Activated effector memory CD4-positive, alpha-beta T cell treated with Interleukin-2 at 50 U/mL for 16 hours (primary cell): ENCODE data around the gene SLC25A45.
"Not testable (repeated sequence)": the region's sequence is repeated elsewhere in the genome, so short reads cannot be mapped to it uniquely, and the experiment has no call there.

Source experiments
- DNase-seq: peaks from one replicate; pipeline ENCODE4 v3.0.0-alpha.2; 2020

SLC25A45 gene

DNA sequence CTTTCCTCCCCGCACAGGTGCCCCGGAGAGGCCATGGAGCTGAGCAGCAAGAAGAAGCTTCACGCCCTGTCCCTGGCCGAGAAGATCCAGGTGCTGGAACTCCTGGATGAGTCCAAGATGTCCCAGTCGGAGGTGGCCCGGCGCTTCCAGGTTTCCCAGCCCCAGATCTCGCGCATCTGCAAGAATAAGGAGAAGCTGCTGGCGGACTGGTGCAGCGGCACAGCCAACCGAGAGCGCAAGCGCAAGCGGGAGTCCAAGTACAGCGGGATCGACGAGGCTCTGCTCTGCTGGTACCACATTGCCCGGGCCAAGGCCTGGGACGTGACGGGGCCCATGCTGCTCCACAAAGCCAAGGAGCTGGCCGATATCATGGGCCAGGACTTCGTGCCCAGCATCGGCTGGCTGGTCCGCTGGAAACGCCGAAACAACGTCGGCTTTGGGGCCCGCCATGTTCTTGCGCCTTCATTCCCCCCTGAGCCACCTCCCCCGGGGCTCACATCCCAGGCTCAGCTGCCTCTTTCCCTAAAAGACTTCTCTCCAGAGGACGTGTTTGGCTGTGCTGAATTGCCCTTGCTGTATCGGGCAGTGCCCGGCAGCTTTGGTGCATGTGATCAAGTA lies 26.6 kb downstream of the SLC25A45 start:
- DNase-seq = no peak

- peak; percentile 37 for DNase-seq
Measured at GRCh38 chr11:65355013-65355775, 27.3 kb downstream of the SLC25A45 start.

- DNase-seq = peak; percentile 95
Measured at GRCh38 chr11:65354265-65355012, 28.0 kb downstream of the SLC25A45 start, which contains the start of gene TIGD3. Gene TIGD3, plus strand, starts transcription at chr11:65354751. Its CDS starts 1,058 bp downstream, at chr11:65355809.

GRCh38 chr11:65353900-65354264 lies 28.6 kb downstream of the SLC25A45 start:
- DNase-seq = no peak

- DNase-seq = no peak
Measured at GRCh38 chr11:65353376-65353775, 29.1 kb downstream of the SLC25A45 start.

- DNase-seq = no peak
Measured at GRCh38 chr11:65352783-65353182, 29.7 kb downstream of the SLC25A45 start.

DNA sequence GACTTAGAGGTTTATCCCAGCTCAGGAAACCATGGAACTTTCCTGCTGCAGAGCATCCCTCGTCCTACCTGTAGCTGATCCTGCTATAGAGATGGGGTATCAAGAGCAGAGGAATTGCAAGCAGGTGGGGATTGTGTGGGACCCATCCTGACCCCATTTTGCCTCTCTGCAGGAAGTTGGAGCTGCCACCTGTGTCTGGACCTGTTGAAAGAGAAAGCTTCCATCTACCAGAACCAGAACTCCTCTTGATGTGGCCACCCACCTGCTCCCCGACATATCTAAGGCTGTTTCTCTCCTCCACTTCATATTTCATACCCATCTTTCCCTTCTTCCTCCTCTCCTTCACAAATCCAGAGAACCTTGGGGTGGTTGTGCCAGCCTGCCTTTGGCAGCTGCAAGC lies 30.9 kb downstream of the SLC25A45 start:
- DNase-seq = no peak

DNA sequence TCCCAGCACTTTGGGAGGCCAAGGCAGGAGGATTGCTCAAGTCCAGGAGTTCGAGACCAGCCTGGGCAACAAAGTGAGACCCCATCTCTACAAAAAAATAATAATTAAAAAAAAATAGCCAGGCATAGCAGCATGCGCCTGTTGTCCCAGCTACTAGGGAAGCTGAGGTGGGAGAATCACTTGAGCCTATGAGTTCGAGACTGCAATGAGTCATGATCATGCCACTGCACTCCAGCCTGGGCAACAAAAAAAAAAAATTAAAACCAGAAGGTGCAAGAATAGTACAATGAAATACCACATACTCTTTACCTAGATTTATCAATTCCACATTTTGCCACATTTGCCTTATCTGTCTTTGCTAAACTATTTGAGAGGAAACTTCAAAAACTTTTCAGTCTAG lies 40.6 kb downstream of the SLC25A45 start:
- DNase-seq = no peak

DNA sequence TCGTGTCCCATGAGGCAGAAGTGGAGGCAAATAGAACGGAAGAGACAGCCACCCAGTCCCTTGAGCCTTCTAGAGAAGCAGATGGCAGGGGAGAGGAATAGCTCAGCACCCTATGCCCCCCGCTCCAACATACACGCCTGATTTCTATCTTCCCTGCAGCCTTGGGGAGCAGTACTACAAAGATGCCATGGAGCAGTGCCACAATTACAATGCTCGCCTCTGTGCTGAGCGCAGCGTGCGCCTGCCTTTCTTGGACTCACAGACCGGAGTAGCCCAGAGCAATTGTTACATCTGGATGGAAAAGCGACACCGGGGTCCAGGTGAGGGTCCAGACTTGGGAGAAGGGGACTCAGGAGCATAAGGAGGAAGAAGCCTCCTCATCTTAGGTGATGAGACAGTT lies 42.2 kb downstream of the SLC25A45 start:
- DNase-seq = no peak

DNA sequence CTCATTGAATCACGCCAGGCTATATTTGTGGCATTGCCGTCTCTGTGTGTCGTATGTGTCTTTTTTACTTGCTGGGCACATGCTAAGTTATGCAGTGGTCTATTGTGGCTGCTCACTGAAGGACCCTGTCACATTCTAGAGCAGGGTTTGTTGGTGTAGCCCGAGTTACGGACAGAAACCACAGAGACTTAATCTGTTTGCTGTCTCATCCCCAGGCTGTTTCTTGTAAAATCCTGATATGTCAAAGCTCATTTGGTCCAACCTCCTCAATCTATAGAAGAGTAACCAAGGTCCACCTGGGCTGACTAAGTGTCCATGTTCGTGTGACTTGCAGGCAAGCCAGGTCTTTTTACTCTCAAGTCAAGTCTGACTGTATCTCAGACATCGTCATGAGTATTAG lies 43.8 kb downstream of the SLC25A45 start:
- DNase-seq = no peak

- no peak for DNase-seq
Measured at GRCh38 chr11:65334696-65335295, 47.6 kb downstream of the SLC25A45 start.

GRCh38 chr11:65332591-65332990 lies 49.9 kb downstream of the SLC25A45 start:
- not testable (repeated sequence) for DNase-seq

DNA sequence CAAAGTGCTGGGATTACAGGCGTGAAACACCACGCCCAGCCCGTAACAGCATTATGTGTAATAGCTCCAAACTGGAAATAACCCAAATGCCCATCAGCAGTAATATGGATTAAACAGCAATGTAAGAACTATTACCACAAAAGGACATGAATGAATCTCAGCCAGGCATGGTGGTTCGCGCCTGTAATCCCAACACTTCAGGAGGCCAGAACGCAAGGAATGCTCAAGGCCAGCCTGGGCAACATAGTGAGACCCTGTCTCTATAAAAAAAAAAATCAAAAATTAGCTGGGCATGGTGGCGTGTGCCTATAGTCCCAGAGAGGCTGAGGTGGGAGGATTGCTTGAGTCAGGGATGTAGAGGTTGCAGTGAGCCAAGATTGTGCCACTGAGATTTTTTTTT lies 51.9 kb downstream of the SLC25A45 start:
- no peak for DNase-seq

- DNase-seq = peak; percentile 53
Measured at GRCh38 chr11:65329944-65330403, 52.5 kb downstream of the SLC25A45 start.

DNA sequence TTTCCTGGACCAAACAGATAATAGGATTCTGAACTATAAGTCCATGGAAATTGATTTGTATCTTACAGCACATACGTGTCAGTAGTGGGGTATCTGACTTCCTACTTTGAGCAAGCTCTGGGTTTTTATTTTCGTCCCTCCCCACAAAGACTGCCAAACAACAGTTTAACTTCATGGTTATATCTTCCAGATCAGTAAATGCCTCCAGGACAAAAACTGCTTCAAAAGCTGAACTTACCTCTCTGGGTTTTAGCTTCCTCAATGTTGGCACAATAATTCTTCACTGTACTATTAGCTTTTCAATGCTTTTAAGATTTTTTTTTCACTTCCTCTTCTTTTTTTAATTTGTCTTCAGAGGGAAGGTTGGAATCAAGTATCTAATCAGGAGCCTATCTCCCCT lies 53.0 kb downstream of the SLC25A45 start:
- DNase-seq = no peak

- DNase-seq = no peak
Measured at GRCh38 chr11:65327021-65327420, 55.4 kb downstream of the SLC25A45 start.

- no peak for DNase-seq
Measured at GRCh38 chr11:65325435-65325834, 57.0 kb downstream of the SLC25A45 start.
